HG03139 (cell line): ENCODE data around the gene NRP2.

Experiments used
- ATAC-seq: cut with Tn5 transposase; IDR thresholded peaks from one replicate; pipeline ENCODE4 v1.9.1; 2021; ENCODE audit not compliant: unreplicated experiment

NRP2 gene

DNA sequence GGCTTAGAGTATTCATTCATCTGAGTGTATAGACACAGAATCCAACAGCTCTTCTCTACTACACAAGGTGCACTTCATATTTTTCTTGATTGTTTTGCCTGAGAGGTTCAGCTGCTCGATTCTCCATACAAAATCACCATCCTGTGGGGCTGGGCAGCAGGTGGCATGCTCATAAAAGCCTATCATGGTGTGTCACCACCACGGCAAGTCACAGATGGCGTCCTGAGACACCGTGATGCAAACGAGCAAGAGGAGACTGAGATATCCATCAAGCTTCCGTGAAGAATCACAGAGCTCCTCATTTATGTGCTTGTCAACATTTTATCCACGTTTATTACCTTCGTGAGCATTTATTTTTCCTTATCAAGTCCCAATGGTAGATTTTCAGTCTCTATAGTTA lies 22.4 kb upstream of the NRP2 start:
- no peak for ATAC-seq

DNA sequence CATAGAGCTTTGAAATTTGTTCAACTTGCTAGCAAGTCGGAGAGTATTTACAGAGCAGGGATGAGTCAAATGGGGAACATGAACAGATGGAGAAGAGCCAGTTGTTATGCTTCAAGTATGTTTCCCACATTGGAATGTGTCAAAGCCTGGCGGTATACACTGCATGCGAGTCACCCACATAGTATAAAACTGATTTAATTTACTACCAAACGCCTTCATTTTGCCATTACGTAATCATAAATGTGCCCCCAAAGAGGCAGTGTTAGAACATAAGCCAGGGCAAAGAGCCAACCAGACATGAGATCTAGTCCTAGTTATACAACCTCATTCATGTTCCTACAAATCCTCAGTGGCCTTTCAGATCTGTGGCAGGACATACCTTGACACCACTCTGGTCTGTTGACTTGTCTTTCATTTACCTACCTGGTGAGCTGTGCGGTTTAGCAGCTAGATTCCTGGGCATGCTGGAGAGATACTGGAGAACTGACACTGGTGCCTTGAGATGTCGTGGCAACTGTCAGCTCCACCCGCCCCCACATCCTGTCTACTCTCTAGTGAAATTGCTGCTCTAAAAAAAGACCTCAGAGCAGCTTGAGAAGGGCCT lies 21.7 kb upstream of the NRP2 start:
- ATAC-seq, result peak; percentile 63

DNA sequence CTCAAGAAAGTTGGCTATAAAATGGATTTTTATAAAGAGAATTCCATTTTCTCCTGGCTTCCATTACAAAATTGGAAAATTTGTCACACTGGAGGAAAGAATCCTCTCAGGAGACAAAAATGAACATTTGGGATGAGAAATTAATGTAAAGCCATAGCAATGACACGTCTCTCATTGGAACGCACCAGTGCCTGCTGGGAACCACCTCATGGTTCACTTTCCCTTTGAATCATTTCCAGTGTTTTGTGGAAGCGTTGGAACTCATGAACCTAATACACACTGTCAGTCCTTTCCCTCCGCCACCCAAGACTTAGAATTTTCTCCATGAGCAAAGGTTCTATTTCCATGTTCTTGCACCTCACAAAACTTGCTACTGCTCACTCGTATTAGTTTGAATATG lies 21.0 kb upstream of the NRP2 start:
- ATAC-seq, result no peak

DNA sequence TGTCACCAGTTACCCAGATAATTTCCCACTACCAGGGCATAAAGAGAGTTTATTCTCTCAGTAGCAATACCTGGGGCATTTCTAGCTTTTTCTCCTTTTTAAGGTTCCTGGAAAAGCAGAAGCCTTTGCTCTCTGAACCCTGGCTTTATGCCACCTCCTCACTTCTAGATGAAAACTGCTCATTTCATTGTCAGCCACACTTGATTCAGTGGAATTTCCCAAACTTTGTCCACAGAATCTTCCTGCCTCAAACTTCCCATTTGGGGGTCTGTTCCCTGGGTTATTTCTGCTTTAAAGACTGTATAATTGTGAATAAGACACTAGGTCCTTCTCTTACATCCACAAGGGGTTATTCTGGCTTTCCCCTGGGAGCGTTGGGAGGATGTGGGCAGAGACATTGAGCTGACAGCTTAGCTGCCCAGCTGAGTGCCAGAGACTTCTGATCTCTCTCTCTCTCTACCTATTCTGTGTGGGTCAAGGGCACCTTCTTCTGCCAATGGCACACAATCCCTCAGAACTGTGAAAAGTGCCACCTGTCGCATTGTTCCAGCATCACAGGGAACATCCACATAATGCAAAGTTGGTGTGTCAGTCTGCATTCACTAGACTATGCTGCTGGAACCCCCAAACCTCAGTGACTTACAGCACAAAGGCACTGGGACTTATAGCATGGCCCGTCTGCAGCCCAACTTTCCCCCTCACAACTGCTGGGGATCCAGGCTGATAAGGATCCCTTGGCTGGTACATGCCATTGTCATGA lies 19.9 kb upstream of the NRP2 start:
- ATAC-seq, result no peak

DNA sequence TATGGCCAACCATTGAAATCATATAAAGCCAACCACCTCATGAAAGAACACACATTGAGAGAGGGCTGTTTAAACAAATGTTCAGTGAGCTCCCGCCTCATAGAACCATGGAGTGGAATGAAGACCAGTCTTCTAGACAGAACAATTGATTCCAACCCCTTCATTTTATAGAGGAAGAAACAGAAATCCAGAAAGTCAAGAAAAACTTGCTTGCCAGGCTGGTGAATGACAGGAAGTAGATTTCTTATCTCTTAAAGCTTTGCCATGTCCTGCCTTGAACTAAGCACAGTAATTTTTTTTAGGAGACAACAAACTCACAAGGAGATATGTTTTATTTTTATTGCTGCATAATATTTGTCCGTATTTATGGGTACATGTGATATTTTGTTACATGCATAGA lies 16.5 kb upstream of the NRP2 start:
- ATAC-seq, result no peak

DNA sequence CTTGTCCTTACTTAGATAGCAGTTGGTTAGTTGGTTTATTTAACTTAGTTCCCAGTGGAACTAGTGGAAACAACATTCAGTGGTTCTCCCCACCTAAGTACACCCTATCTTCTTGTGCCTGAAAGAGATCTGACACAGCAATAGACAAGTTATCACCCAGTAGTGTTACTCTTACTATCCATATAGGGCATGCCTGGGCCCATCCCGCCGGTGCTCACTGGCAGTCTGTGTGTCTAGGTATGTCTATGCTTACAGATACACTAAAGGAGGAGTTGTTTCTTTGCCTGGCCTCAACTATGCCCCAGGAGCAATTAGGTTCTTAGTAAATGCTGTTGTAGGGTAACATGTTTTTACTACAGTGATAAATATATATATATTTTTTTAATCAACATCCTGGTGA lies 12.0 kb upstream of the NRP2 start:
- ATAC-seq, result no peak

DNA sequence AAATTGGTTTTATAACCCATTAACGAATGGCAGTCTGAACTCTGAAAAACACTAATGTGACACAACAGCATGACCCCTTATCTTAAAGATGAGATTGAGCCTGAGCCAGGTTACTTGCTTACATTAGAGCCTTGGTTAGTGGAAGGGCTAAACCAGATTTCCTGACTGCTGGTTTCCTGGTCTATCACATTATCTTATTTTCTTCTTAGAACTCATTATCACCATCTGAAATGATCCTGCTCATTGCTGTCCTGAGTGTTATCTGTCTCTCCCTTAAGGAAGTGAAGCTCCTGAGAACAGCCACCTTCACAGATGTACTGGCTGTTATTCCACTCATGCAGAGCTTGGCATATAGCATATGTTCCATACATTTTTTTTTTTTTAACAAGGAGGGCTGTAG lies 9.0 kb upstream of the NRP2 start:
- no peak for ATAC-seq

DNA sequence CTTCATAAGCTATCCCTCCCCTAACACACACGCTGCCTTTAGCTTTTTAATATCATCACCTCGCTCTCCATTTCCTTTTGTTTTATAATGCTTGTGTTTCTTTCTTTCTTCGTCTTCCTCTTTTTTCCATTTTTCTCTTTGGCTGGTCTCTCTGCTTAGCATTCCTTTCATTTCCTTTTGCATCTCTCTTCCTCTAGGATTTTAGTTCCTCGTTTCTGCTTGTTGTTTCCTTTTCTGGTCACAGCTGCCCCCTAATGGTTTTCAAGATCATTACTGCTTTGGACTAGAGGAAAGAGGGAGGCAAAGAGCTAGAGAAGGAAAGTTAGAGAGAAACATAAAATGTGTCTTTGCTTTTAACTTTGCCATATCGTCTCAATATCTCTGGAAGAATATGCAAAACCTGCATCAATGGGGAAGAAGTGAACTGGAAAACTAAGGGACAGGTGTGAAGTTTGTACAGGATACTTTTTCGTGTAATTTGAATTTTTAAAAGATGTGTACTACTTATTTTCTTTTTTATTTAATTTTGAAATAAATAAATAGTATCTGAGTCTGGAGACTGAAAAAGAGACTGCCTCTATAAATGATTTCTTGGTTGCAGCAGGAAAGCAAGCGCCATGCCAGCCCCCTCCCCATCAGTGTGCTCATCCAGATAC lies 6.3 kb upstream of the NRP2 start:
- ATAC-seq, result no peak

DNA sequence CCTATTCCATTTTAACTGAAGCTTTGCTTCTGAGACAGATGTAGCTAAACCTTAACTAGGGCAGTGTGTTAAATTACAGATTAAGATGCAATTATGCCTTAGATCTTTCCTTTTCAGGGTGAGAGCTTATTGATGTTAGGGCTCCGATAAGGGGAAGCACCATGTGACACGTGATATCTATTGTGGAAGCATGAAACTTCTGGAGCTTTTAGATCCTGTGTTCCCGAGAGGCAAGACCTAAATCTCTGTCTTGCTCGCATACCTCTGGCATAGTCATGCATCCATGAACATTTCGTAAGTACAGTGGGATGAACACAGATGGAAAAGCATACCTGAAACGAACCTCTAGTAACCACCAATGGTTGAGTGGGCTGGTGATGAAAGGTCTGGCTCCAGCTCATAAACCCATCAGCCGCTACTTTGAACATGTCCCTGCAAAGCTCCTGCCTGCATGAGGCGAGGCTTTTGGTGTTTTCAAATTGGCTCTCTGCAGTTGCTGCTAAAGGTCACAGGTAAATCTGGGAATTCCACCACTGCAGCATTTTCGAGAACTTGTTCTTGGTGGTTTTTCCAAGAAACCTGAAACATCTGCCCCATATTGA lies 3.7 kb upstream of the NRP2 start:
- no peak for ATAC-seq

DNA sequence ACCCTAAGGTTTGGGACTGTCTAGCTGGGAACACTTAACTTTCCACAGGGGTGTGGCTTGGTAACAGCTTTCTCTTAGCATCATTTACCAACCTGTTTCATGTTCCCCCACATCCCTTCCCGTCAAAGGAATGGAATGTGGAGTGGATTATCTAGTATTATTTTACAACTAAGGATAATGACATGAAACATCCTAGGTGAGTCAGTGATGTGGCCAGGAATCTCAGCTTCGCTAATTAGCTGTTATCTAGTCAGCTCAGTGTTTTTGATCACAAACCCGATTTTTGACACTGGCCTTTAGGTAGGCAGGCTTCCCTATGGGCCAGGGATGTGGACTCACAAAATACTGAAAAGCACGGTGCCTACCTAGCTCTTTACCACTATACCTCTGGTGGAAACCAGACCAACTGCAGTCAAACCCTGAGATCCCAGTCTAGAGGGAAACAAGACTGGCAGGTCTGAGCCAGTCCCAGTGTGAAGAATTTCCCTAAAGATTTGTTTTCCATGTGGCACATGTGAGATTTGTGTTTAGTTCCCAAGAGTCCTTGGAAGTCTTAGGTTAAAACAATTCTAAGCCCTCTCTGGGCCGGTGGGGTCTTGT lies 2.8 kb upstream of the NRP2 start:
- no peak for ATAC-seq

DNA sequence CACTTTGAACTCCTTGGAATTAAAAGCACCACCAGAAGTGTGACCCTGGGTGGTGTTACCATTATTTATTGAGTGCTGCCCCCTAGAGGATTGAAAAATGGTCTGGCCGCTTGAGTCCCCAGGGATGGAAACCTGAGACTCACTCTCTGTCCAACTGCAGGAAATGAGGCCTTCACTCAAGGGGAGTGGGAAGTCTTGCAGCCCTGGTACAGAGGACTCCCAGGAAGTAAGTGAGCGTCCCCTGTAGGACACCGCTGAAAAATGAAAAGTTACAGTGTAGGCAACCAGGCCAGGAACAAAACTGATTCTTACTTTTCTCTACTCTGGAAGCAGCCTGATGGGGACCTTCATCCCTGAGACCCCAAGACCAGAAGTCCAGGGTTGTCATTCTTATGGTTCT lies 2.2 kb upstream of the NRP2 start:
- peak; percentile 55 for ATAC-seq

DNA sequence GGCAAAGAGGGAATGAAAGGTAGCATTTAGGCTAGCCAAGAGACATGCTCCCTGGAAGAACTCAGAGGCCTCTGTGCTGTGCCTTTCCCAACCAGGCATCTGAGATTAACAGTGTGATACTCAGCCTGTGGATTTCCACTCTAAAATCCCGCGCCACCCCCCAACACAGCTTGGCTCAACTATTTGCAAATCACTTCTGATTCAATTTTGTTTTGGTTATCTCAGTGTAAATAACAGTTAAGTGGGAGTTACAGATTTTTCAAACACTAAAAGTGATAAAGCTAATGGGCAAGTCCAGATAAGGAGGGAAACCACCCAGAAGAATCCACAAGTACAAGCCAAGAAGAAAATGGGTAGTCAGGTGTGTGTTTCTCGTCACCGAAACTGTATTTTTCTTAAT lies 1.4 kb upstream of the NRP2 start:
- ATAC-seq, result no peak

DNA sequence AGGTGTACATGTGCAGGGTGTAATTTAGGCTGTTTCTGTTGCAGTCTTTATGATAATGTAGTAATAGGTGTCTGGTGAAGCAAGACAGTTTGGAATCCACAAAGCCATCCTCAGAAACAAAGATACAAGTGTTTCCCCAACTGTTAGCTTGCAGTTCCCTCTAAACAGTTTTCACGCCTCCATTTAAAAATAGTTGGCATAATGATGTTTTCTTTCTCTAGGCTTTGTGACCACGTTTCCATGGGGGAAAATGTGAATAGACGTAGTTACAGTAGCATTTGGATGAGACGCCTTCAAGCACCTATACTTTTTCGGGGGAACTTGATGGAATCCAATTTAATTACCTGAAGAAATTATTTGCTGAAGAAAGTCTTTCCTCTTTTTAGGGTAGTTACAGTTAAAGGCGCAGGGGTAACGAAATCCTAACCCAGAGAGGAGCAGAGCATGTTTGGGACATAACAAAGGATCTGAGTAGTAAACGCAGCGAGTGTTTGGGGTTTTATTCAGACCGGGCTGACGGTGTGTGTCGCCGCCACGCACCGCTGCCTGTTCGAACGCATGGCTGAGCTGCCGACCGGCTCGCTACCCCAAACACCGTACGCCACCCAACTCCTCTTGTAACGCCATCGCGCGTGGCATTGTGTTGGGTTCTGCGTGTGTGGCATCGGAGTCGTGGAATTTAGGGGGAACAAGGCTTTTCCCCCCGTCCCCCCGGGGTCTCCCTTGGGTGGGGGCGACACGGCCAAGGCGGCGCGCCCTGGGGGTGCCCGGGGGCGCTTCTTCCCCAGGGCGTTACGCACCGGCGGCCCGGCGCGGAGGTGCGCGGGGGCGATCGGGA lies 681 bp upstream of the NRP2 start:
- ATAC-seq, result no peak

DNA sequence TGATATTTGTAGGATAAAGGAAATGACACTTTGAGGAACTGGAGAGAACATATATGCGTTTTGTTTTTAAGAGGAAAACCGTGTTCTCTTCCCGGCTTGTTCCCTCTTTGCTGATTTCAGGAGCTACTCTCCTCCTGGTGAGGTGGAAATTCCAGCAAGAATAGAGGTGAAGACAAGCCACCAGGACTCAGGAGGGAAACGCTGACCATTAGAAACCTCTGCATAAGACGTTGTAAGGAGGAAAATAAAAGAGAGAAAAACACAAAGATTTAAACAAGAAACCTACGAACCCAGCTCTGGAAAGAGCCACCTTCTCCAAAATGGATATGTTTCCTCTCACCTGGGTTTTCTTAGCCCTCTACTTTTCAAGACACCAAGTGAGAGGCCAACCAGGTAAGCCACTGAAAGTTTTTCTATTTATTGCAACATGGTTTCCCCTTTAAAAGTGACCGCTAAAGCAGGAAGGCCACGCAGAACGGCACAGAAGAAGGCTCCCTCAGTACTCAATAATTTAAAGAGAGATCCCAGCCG lies 735 bp downstream of the NRP2 start:
- no peak for ATAC-seq

DNA sequence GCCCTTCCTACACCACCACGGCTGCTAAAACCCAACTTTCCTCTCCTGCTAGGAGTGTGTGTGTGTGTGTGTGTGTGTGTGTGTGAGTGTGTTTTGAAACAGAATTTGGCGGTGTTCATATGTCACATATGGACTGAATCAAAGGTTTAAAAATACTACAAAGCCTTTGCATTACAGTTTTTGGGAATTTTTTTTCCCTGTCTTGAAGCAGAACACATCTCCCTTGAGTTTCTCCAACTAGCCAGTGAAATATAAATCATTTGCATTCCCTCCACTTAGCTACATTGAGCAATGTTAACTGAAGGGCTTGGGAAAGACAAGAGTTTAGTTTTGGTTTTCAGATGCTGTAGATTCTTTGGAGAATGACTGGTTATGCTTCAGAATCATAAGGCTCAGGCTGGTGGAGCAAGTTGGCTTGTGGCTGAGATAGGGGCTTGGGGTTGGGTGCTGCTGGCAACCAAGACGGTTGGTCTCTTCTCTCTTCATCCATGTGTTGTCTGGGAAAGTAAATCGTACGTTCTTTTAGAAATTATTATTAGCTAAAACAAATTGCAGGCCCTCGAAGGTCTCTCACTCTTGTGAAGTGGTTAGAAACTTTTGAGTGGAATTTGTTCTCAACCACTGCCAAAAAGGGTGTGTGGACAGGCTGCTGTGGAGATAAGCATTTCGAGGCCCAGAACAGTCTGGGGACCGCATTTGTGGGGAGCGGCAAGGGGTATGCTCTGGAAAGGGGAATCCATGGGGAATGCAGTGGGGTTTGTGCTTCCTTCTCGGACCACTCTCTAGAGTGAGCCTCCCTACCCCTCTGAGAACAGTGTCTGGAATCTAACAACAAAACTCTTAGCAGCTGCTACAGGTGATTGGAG lies 1.4 kb downstream of the NRP2 start:
- ATAC-seq, result no peak

DNA sequence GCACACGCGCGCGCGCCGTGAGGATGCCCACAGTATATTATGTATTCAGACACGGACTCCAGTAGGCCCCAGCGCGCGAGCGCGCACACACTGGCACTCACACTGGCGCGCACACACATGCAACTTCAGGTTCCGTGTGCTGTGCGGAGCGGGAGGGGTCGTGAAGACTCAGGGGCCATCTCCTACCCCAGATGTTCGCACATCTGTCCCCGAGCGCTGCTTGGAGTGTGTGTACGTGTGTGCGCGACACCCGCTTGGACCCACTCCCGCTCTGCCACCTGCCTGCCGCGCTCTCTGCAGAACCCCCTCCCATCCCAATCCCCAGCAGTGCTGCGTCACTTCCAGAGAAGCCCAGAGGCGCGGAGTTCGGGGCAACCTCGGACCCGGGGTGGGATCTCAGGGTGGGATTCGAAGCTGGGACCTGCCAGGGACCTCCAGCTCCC lies 2.6 kb downstream of the NRP2 start:
- no peak for ATAC-seq

DNA sequence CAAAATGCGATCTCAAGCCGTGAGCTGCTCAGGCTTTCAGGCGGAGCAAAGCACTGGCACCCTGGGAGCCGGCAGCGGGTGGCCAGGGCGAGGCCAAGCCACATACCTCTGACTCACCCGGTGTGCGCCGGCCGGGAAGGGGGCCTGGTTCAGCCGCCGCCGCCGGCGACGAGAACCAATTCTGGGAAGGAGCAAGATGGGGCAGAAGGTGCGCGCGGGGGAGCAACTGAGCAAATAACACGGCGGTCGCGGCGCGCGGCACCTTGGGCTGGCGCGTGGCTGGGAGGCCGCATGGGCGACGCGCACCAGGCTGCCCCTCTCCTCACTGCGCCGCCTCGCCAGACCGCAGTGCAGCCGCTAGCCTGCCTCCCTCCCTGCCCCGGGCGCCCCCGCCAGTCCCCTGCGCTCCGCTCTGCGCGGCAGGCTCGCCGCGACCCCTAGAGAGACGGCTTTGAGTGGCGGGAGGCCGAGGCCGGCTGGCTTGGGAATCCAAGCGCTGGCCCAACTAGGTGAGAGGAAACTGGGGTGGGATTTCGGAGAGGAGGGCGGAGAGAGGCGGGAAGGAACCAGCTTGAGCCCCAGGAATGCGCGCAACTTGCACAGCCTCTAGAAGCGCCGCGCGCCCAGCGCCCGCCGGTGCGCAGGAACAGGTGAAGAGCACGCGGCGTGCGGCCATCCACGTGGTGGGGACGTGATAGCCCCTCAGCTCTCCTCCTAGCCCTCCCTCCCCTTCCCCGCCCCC lies 3.2 kb downstream of the NRP2 start:
- no peak for ATAC-seq

DNA sequence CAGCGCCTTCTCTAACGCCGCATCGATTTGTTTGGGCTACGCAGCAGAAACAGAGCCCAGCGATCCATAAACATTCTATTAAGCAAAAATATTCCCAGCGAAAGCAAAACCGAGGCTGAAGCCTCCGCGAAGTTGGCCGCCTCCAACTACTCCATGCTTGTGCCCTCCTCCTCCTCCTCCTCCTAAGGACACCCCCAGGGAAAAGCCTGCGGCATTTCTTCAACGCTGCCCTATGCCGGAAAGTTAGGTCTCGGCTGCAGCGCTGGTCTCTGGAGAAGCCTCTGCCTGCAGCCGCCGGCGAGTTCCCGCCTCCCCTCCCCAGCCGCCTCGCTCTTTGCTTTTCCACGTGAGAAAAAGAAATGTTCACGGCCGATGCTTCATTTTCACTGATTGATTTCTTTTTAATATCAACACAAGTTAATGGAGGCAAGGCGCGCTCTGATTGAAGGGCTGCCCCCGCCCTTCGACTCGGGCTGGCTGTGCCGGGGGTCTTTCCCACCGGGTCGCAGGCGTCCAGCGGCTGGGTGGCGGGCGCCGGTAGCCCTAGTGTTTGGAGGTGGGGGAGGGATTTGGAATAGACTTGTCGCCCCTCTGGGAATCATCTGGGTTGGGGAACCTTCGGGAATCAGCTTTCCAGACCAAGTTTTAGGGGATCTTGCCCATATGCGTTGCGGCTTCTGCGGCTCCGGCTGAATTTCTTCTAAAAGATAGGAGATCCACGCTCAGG lies 3.9 kb downstream of the NRP2 start:
- ATAC-seq, result no peak
